Measurements from ENCODE around the gene CDS1. TPM values are rescaled to one million over a fixed set of nuclear protein-coding genes. Genes with fewer than 3 reads are reported as not detected.

The CDS1 gene
- total RNA-seq, 4 donors from 2014 or later = 0.81 to 3.3 (median 2.5) TPM

- Histone ChIP-seq H3K4me1 (no peaks in the 10 kb centered on the region), H3K4me3 (no peak overlapping the region), H3K27me3 (no peaks in the 10 kb centered on the region), H3K36me3 (no peaks in the 10 kb centered on the region), H3K27ac (no peak overlapping the region), H3K9me3 (no peaks in the 10 kb centered on the region)
- no peak for ATAC-seq
- 60 to 75% methylated on average over 1 of the region's 1 CpG for WGBS, 2 donors (ENCODE audit: low coverage in 1 of 2)
- TF ChIP-seq EP300 (IDR thresholded peaks at IDR 0.05) (no peak), CTCF (IDR thresholded peaks at IDR 0.05) (no peak), POLR2AphosphoS5 (IDR thresholded peaks at IDR 0.05) (no peak), POLR2A (IDR thresholded peaks at IDR 0.05) (no peak)
Observed at GRCh38 chr4:84622959-84623358, 40.0 kb downstream of the CDS1 start.

- ATAC-seq = no peak
Observed at GRCh38 chr4:84623661-84624060, 40.7 kb downstream of the CDS1 start.

GRCh38 chr4:84626673-84627072, 43.7 kb downstream of the CDS1 start:
- TF ChIP-seq CTCF (IDR thresholded peaks at IDR 0.05) = no peak
- no peak for TF ChIP-seq EP300 (IDR thresholded peaks at IDR 0.05)
- no peak for TF ChIP-seq POLR2AphosphoS5 (IDR thresholded peaks at IDR 0.05)
- TF ChIP-seq POLR2A (IDR thresholded peaks at IDR 0.05) = no peak
- WGBS, 2 donors (ENCODE audit: low coverage in 1 of 2) = 93 to 100% methylated on average over 4 to 5 of the region's 5 CpGs
- no peak for ATAC-seq
- H3K9me3 ChIP-seq = no peaks in the 10 kb centered on the region
- H3K27ac ChIP-seq = no peak overlapping the region
- H3K36me3 ChIP-seq = no peaks in the 10 kb centered on the region
- H3K4me3 ChIP-seq = no peak overlapping the region
- no peaks in the 10 kb centered on the region for H3K4me1 ChIP-seq
- no peaks in the 10 kb centered on the region for H3K27me3 ChIP-seq

More at GRCh38 chr4:84623661-84624060, 40.7 kb downstream of the CDS1 start:
- 98% methylated on average over 4 of the region's 11 CpGs; no CpG with 5 or more reads in 1 of the 2 donors for WGBS, 2 donors (ENCODE audit: low coverage in 1 of 2)
- no peak overlapping the region for H3K27ac ChIP-seq
- no peaks in the 10 kb centered on the region for H3K36me3 ChIP-seq
- no peaks in the 10 kb centered on the region for H3K27me3 ChIP-seq
- no peak overlapping the region for H3K4me3 ChIP-seq
- H3K9me3 ChIP-seq = no peaks in the 10 kb centered on the region
- TF ChIP-seq POLR2AphosphoS5 (IDR thresholded peaks at IDR 0.05) = no peak
- TF ChIP-seq EP300 (IDR thresholded peaks at IDR 0.05) = no peak
- no peak for TF ChIP-seq POLR2A (IDR thresholded peaks at IDR 0.05)
- TF ChIP-seq CTCF (IDR thresholded peaks at IDR 0.05) = no peak
- no peaks in the 10 kb centered on the region for H3K4me1 ChIP-seq

GRCh38 chr4:84631573-84631972, 48.6 kb downstream of the CDS1 start:
- ATAC-seq = no peak
- Histone ChIP-seq H3K27ac (no peak overlapping the region), H3K9me3 (no peaks in the 10 kb centered on the region), H3K27me3 (no peaks in the 10 kb centered on the region), H3K4me1 (no peaks in the 10 kb centered on the region), H3K36me3 (no peaks in the 10 kb centered on the region), H3K4me3 (no peak overlapping the region)
- TF ChIP-seq CTCF (IDR thresholded peaks at IDR 0.05) (no peak), POLR2A (IDR thresholded peaks at IDR 0.05) (no peak), POLR2AphosphoS5 (IDR thresholded peaks at IDR 0.05) (no peak), EP300 (IDR thresholded peaks at IDR 0.05) (no peak)
- WGBS, 2 donors (ENCODE audit: low coverage in 1 of 2) = 82 to 84% methylated on average over 3 of the region's 3 CpGs

GRCh38 chr4:84632092-84632491, 49.2 kb downstream of the CDS1 start:
- Histone ChIP-seq H3K27ac (no peak overlapping the region), H3K9me3 (no peaks in the 10 kb centered on the region), H3K4me1 (no peaks in the 10 kb centered on the region), H3K27me3 (no peaks in the 10 kb centered on the region), H3K36me3 (no peaks in the 10 kb centered on the region), H3K4me3 (no peak overlapping the region)
- TF ChIP-seq CTCF (IDR thresholded peaks at IDR 0.05) (no peak), POLR2AphosphoS5 (IDR thresholded peaks at IDR 0.05) (no peak)
- WGBS, 2 donors (ENCODE audit: low coverage in 1 of 2) = 77 to 78% methylated on average over 2 of the region's 2 CpGs
- ATAC-seq = no peak

All from gastroesophageal sphincter (tissue), 4 donors.